Measurements from ENCODE around the gene SLC46A3.
A peak's percentile ranks its signal among the peaks of the same experiment; 100 is the strongest.
"Not testable (repeated sequence)": the region's sequence is repeated elsewhere in the genome, so short reads cannot be mapped to it uniquely, and the experiment has no call there.

SLC46A3 gene

DNA sequence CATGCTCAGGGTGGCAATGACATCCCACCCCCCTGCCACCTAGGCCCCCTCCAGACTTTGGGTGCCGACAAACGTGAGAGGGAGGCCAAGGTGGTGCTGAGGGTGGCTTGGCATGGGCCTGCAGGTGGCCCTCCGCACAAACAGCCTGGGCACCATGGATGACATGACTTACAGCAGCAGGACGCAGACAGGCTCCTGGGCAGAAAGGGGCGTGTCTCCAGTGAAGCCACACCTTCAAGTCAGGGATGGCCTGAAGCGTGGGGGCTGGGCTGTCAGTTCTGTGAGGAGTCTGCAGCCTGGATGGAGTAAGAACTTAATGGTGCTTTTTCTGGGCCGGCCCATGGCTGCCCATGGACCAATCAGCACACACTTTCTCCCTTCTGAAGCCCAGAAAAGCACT, 34.5 kb downstream of the SLC46A3 start:
- DNase-seq (ENCODE audit: low read depth in 2 of 2): no peak

DNA sequence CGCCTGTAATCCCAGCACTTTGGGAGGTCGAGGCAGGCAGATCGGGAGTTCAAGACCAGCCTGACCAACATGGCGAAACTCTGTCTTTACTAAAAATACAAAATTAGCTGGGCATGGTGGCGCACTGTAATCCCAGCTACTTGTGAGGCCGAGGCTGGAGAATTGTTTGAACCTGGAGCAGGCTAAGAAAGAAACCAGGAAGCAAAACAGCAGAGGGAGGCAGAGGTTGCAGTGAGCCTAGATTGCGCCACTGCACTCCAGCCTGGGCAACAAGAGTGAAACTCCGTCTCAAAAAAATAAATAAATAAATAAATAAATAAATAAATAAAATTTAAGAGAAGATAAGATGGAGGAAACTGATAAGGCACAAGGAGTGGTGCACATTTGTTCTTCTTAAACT, 35.6 kb downstream of the SLC46A3 start:
- not testable (repeated sequence) for DNase-seq (ENCODE audit: low read depth in 2 of 2)

DNA sequence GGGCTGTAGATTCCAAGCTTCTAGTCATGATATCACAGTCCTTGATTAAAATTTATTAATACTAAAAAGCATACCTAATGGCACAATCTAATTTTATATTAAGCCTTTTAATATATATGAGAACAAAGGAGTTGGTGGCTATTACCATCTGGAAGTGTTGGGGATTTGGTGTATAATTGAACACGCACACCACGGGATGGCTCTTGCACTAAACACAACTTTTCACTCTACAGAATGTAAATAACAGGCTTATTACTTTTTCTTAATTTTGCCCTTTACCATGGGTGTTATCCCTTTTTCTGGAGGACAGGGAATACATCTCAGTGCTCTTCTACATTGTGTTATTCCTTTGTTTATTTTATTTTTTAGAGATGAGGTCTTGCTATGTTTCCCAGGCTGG, 38.2 kb downstream of the SLC46A3 start:
- no peak for DNase-seq (ENCODE audit: low read depth in 2 of 2)

DNA sequence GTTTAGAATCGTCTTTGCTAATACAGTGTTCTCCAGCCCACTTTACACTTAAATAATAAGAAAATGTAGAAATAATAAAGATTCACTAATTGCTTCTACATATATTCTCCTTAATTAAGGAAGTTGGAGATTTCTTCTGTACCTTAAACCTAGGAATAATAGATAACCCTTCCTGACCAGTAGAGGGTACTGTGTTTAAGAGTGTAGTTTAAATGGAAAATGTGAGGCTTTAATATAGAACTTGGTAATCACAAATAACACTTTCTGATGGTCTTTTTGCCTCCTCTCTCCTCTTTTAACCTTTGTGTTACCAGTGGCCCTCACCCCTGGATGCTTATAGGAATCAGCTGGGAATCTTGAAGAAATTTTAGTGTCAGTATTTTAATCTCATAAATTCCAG, 39.1 kb downstream of the SLC46A3 start:
- DNase-seq (ENCODE audit: low read depth in 2 of 2): no peak

DNA sequence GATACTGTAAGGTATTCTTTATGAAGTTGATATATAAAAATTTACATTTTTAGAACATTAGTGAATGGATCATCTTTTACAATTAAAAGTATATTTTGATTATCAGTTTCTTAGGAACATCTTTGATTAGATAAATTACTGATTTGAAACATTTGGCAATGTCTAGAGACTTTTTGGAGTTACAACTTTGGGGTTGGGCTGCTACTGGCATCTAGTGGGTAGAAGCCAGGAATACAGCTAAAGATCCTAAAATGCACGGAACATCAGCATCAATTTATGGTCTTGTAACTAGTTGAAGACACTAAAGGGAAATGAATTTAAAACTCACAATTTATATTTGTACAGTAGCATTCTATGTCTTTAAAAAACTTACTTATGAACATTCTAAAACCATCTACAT, 40.0 kb downstream of the SLC46A3 start:
- DNase-seq (ENCODE audit: low read depth in 2 of 2): no peak

DNA sequence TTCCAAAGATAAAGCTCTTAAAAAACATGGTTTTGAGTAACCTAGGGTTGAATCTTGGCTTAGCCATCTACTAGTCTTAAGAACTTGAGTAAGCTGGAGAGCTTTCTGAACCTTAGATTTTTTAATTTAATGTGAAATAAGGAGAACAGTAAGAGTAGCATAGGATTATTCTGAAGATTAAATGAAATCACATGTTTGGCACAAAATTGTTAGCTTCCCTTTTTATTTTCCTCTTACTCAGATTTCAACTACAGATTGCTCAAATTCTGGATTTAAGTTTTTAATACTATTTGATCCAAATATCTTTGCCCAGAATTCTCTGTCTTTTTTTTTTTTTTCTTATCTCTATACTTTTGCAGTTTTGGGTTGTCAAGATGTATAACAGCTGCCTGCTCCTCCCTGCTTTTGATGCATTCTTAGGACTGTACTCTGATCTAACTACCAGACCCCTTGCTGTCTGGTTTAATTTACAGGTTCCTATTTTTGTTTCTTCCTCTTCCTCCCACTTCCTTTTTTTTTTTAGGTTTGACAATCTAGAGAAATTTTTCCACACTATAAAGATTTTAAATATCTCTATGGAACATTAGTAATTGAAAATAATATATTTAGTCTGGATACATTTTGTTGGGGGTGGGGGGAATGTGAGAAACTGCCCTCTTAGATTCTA, 47.5 kb downstream of the SLC46A3 start:
- no peak for DNase-seq (ENCODE audit: low read depth in 2 of 2)

DNA sequence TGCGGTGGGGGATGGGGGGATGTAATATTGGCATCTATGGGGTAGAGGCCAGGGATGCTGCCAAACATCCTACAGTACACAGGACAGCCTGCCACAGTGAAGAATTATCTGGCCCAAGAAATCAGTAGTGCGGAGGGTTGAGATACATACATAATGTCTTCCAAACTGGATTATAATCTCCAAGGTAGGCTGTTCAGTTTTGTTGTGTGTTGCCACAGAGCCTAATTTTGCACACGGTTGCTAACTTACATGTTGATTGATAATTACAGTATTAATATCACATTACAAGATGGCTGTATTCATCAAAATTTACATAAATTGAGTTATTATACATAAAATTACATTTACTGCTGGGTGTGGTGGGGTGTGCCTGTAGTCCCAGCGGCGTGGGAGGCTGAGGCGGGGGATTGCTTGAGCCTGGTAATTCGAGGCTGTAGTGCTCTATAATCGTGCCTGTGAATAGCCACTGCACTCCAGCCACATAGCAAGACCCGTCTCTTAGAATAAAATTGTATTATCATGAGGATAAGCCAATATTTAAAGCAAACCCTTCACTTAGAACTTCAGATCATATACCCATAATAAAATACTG, 51.8 kb downstream of the SLC46A3 start:
- DNase-seq (ENCODE audit: low read depth in 2 of 2): no peak

DNA sequence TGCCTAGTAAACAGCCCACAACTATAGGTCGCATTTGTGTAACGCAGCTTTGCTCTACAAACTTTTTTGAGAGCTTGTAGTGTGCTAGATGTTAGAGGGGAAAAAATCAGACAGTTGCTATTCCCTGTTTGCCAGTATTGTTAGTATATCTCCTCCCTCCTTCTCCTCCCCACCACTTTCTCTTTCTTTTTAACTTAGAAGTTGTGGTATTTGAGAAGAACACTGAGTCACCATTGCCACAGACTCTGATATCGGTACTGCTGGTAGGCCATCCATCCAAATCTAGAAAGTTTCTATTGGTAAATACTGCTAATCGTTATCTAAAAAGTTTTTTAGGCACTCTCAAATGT, 59.2 kb downstream of the SLC46A3 start:
- DNase-seq (ENCODE audit: low read depth in 2 of 2): no peak

DNA sequence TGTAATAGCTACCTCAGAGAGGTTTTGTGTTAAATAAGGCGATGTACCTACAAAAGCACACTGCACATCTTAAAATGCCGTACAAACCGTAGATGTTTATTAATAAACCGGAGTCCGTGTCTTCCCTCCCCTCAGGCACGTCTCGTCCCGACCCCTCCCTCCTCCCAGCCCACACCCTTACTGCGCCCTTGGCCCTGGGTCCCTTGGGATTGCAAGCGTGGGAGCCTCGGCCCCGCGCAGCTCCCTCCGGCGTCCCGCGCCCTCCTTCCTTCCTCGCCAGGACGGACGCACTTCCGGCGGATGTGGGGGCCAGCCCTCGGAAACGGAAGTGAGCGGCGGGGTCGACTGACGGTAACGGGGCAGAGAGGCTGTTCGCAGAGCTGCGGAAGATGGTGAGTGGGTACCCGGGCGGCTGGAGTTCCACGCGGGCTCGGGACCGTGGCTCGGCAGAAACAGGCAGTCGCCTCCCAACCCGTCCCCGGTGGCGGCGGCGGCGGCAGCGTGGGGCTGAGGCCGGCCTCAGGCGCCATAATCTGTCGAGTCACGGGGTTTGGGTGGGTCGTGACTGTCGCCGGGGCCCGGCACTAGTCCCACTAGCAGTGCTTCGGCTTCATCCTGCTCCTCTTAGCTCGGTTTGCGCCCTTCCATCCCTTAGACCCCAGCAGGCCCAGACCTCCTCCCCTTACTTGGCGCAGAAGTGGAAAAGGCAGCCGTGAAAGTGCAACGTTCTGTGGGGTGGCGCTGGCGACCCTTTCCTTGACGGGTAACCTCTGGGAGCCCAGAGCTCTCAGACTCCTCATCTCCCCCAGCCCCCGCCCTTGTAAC, 59.8 kb downstream of the SLC46A3 start, which contains the start of gene POMP:
POMP (plus strand) TSS at position 335 of the 825 bp plus-strand sequence; CDS start at position 390, 55 bp downstream.
- peak; percentile 83 to 85 for DNase-seq (ENCODE audit: low read depth in 2 of 2)

DNA sequence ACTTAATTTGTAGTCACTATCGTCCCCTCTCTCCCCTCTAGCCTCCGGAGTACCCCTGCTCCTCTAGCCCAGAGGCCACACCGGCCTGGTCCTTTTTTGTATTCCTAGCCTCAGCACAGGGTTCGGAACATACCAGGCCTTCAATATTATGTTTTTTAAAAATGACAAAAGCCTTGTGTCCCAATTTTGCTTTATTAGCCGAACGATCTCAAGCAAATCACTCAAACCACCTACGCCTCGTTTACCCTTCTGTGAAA, 60.3 kb downstream of the SLC46A3 start:
- DNase-seq (ENCODE audit: low read depth in 2 of 2): no peak

DNA sequence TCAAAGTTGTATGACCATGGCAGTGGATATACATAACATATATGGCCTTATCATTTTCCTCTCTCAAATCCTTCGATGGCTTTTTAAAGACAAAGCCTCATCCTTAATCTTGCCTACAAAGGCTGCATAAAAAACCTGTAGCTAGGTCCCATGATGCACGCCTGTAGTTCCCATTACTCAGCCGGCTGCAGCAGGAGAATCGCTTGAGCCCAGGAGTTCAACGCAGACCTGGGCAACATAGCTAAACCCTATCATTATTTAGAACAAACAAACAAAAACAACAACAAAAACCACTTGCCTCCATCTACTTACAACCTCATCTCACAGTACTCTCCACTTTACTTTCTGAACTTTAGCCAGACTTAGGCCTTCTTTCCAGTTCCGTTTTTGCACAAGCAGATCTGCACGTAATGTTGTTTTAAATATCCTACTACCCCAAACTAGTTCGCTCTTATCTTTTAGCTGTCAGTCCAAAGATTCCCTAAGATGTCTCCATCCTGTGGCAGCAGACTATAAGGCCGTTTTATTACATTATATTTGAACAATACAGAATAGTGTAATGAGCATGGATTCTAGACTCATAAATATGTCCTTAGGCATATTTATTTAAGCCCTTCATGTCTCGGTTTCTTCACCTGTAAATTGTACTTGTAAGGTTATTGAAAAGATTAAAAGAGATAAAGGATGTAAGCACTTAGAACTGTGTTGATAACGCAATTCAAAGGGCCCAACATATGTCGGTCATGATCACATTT, 60.8 kb downstream of the SLC46A3 start:
- DNase-seq (ENCODE audit: low read depth in 2 of 2): no peak

DNA sequence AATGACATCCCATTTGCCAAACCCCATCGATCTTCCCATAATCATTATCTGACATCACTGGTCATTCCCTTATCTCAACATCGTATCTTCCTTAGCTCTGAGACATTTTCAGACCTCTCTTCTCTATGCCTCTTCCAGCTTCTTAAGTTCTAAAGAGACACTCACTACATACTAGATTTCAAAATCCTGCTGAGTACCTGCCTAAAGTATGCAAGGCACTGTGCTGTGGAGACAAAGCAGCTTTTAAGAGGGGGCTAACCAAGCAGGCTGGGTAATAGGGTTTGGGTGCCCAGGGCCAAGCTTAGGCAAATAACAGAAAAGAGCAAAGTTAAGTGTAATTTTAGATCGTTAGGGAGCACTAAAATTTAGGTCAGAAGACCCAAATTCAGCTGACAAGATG, 63.2 kb downstream of the SLC46A3 start:
- no peak for DNase-seq (ENCODE audit: low read depth in 2 of 2)

DNA sequence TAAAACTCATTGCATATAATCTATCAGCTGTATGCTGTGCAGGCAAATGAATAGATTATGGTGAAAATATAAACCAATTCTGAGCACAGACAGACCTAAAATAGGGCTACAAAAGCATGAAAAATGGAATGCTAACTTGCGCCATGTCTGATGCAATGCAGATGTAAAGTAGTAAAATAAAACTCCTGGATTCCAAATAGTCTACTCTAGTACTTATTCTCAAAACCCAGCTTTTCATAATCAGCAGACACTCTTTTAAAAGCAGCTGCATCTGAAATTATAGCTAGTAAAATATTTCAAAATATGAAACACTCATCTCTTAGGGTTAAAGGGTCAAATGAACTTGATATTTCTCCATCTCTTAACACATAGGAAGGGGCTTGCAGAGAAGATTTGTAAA, 64.5 kb downstream of the SLC46A3 start:
- DNase-seq (ENCODE audit: low read depth in 2 of 2): no peak

DNA sequence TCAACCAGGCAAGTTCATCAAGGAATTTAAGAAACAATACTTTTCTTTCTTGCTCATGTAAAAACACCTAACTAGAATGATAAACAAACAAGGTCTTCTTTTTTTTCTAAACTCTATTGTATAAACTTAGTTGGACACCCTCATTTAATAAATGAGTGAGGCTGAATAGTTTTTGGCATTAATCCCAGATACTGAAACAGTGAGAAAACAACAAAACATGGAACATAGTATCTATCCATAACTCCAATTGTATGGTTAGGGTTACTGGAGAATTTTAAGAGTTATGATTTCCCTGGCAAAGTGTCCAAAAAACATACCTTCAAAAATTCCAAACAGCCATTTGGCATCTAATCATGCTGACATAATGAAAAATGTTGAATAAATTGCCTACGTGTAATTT, 65.7 kb downstream of the SLC46A3 start:
- DNase-seq (ENCODE audit: low read depth in 2 of 2): no peak

DNA sequence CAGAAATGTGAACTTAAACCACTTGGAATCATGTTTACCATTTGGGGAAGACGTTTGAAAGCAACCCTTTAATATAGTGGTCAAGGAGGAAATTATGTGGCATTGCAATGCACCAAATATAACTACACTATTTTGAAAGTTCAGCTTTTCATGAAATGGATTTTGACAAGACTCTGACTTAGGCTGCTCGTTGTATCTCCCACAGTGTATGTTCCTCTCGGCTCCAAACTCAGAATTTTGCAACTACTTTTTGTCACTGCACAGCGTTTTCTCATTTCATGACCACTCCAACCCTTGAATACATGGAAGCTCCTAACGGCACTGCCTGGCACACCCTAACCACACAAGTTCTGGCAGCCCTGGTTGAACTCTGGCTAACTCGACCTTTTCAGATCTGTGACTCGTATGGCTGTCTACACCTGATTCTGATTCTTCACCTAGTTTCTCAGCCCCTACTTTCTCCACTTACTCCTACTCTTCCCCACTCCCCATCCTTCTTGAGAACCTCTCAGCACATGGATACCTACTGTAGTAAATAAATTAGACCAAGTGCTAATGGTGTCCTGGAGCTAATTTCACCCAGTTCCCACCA, 66.9 kb downstream of the SLC46A3 start:
- no peak for DNase-seq (ENCODE audit: low read depth in 2 of 2)

DNA sequence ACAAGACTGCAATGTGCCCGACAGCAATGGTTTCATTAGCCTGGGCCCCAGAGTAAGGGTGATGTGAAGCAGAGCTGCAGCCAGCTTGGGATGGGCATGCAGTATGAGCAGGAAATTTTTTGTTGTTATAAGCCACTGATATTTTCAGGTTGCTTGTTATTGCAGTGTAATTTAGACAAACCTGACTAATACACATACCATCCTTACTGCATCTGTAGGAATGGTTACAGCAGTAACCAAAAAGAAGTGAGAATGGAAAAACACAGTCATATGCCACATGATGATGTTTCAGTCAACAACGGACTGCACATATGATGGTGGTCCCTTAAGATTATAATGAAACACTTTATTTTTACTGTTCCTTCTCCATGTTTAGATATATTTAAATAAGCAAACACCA, 68.5 kb downstream of the SLC46A3 start:
- DNase-seq (ENCODE audit: low read depth in 2 of 2): no peak

All from stimulated activated CD8-positive, alpha-beta memory T cell treated with anti-CD3 and anti-CD28 coated beads, Interleukin-15, amount 100 ng/mL, for 4 hours (primary cell).